ENCODE measurements around the gene TFDP1.
A peak's percentile ranks its signal among the peaks of the same experiment; 100 is the strongest.

The TFDP1 gene

GRCh38 chr13:113584870-113585671, 518 bp downstream of the TFDP1 start:
- Histone ChIP-seq H3K4me1 (ENCODE audit: insufficient read depth, poor library complexity, severe bottlenecking) (peaks cover 9% of the 10 kb centered on the region), H3K27ac (ENCODE audit: poor library complexity, severe bottlenecking) (peak overlapping the region; percentile 73), H3K27me3 (ENCODE audit: insufficient read depth, poor library complexity, severe bottlenecking) (no peaks in the 10 kb centered on the region), H3K36me3 (ENCODE audit: low read depth) (peaks cover 41% of the 10 kb centered on the region), H3K9me3 (ENCODE audit: severe bottlenecking) (no peaks in the 10 kb centered on the region), H3K4me3 (ENCODE audit: severe bottlenecking) (peak overlapping the region; percentile 95)
- ATAC-seq (ENCODE audit: low read depth) (peak; percentile 20; the same call in 2 of the 3 replicates), DNase-seq (ENCODE audit: low spot score) (peak; percentile 50)
- TF ChIP-seq CTCF (IDR thresholded peaks at IDR 0.05; ENCODE audit: poor library complexity, severe bottlenecking): no peak

GRCh38 chr13:113585896-113586295, 1.3 kb downstream of the TFDP1 start:
- Histone ChIP-seq H3K9me3 (ENCODE audit: severe bottlenecking) (no peaks in the 10 kb centered on the region), H3K27me3 (ENCODE audit: insufficient read depth, poor library complexity, severe bottlenecking) (no peaks in the 10 kb centered on the region), H3K4me1 (ENCODE audit: insufficient read depth, poor library complexity, severe bottlenecking) (peaks cover 9% of the 10 kb centered on the region), H3K4me3 (ENCODE audit: severe bottlenecking) (peak overlapping the region; percentile 95), H3K27ac (ENCODE audit: poor library complexity, severe bottlenecking) (peak overlapping the region; percentile 73), H3K36me3 (ENCODE audit: low read depth) (peaks cover 48% of the 10 kb centered on the region)
- TF ChIP-seq CTCF (IDR thresholded peaks at IDR 0.05; ENCODE audit: poor library complexity, severe bottlenecking): no peak
- ATAC-seq (ENCODE audit: low read depth) (no peak), DNase-seq (ENCODE audit: low spot score) (no peak)

- no peak for TF ChIP-seq CTCF (IDR thresholded peaks at IDR 0.05; ENCODE audit: poor library complexity, severe bottlenecking)
- DNase-seq (ENCODE audit: low spot score) (peak; percentile 29), ATAC-seq (ENCODE audit: low read depth) (no peak)
- no peak overlapping the region for H3K4me3 ChIP-seq (ENCODE audit: severe bottlenecking)
- peaks cover 9% of the 10 kb centered on the region for H3K4me1 ChIP-seq (ENCODE audit: insufficient read depth, poor library complexity, severe bottlenecking)
- no peaks in the 10 kb centered on the region for H3K9me3 ChIP-seq (ENCODE audit: severe bottlenecking)
- no peak overlapping the region for H3K27ac ChIP-seq (ENCODE audit: poor library complexity, severe bottlenecking)
- no peaks in the 10 kb centered on the region for H3K27me3 ChIP-seq (ENCODE audit: insufficient read depth, poor library complexity, severe bottlenecking)
- peaks cover 58% of the 10 kb centered on the region for H3K36me3 ChIP-seq (ENCODE audit: low read depth)
These were observed 2.3 kb downstream of the TFDP1 start for GRCh38 chr13:113586661-113587479.

- DNase-seq (ENCODE audit: low spot score): no peak
- ATAC-seq (ENCODE audit: low read depth): no peak
- H3K36me3 ChIP-seq (ENCODE audit: low read depth): peaks cover 65% of the 10 kb centered on the region
- H3K27me3 ChIP-seq (ENCODE audit: insufficient read depth, poor library complexity, severe bottlenecking): no peaks in the 10 kb centered on the region
- H3K9me3 ChIP-seq (ENCODE audit: severe bottlenecking): no peaks in the 10 kb centered on the region
- no peak overlapping the region for H3K27ac ChIP-seq (ENCODE audit: poor library complexity, severe bottlenecking)
- no peak overlapping the region for H3K4me3 ChIP-seq (ENCODE audit: severe bottlenecking)
- peaks cover 9% of the 10 kb centered on the region for H3K4me1 ChIP-seq (ENCODE audit: insufficient read depth, poor library complexity, severe bottlenecking)
- no peak for TF ChIP-seq CTCF (IDR thresholded peaks at IDR 0.05; ENCODE audit: poor library complexity, severe bottlenecking)
These were observed 4.0 kb downstream of the TFDP1 start for GRCh38 chr13:113588394-113589111.

Data from RWPE2 (cell line).